Muscle layer of duodenum (tissue), 2 donors: Measurements from ENCODE around the gene TMCO4.

ENCODE experiments used
- H3K27ac ChIP-seq: one replicate; pipeline ENCODE4 v1.7.0; 2013; ENCODE audit warnings: mild to moderate bottlenecking, low read length
- H3K27me3 ChIP-seq: one replicate; pipeline ENCODE4 v1.7.0; 2013; ENCODE audit warnings: low read depth, mild to moderate bottlenecking, control low read depth, low read length
- H3K36me3 ChIP-seq, 2 donors: one replicate each; pipeline ENCODE4 v1.7.0; 2013; ENCODE audit warnings: low read length in 2 of 2, control low read depth in 1 of 2, mild to moderate bottlenecking in 1 of 2; ENCODE audit not compliant: insufficient read depth in 2 of 2, control insufficient read depth in 1 of 2
- H3K4me1 ChIP-seq, 2 donors: one replicate each; pipeline ENCODE4 v1.7.0; 2013; ENCODE audit warnings: low read length in 2 of 2, mild to moderate bottlenecking in 2 of 2, control low read depth in 1 of 2, moderate library complexity in 1 of 2; ENCODE audit not compliant: insufficient read depth in 2 of 2, control insufficient read depth in 1 of 2
- H3K4me3 ChIP-seq, 2 donors: one replicate each; pipeline ENCODE4 v1.7.0; 2013; ENCODE audit warnings: low read length in 2 of 2, low read depth in 1 of 2, mild to moderate bottlenecking in 1 of 2
- H3K9me3 ChIP-seq, 2 donors: one replicate each; pipeline ENCODE4 v1.7.0; 2013; ENCODE audit warnings: low read length in 2 of 2, control low read depth in 1 of 2, mild to moderate bottlenecking in 1 of 2; ENCODE audit not compliant: control insufficient read depth in 1 of 2
- donor health status: healthy.

TMCO4 gene

DNA sequence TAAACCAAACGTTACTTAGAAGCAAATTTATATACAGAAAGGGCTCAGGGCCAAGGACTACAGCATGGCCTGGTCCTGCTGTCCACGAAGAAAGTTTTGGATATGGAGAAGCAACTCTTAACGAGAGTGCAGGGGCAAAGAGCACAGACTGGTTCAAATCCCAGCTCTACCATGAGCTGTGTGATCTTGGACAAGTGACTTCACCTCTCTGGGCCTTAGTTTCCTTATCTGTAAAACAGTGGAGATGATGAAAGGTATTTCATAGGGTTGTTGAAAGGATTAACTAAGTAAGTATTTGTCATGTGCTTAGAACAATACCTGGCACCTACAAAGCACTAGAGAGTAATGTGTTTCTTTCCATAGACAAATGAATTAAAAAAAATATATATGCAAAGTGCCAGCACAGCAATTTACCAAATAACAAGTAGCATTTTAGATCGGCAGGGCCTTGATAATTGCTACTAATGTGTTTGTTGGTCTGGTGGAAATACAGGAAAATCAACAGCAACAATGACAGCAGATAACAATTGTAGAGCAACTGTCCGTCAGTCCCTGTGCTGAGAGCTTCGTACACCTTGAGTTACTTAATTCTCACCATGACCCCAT, 25.4 kb downstream of the TMCO4 start:
- Histone ChIP-seq H3K9me3 (peaks cover 0 to 2% of the 10 kb centered on the region in 2 donors), H3K4me3 (no peak overlapping the region), H3K27me3 (no peaks in the 10 kb centered on the region), H3K36me3 (peaks cover 36 to 65% of the 10 kb centered on the region in 2 donors), H3K27ac (no peak overlapping the region), H3K4me1 (no peaks in the 10 kb centered on the region)

DNA sequence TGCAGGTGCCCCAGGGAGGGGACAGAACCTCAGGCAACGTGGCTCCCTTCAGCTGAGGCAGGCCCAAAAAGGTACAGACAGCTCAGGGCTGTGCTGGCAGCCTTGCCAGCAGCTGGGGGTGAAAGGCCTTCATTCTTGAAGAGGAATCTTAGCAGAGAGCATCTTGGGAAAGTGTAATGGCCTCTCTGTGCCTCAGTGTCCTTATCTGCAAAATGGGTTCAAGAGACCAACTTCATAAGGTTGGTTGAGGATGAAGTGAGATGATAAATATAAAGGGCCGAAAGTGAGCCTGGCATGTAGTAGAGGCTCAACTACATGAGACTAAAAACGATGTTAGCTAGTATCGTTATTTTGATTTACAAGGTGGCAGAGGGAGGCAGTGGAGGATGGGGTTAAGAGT, 26.2 kb downstream of the TMCO4 start:
- Histone ChIP-seq H3K36me3 (peaks cover 31 to 63% of the 10 kb centered on the region in 2 donors), H3K27ac (no peak overlapping the region), H3K27me3 (no peaks in the 10 kb centered on the region), H3K4me1 (no peaks in the 10 kb centered on the region), H3K9me3 (peaks cover 0 to 2% of the 10 kb centered on the region in 2 donors), H3K4me3 (no peak overlapping the region)

DNA sequence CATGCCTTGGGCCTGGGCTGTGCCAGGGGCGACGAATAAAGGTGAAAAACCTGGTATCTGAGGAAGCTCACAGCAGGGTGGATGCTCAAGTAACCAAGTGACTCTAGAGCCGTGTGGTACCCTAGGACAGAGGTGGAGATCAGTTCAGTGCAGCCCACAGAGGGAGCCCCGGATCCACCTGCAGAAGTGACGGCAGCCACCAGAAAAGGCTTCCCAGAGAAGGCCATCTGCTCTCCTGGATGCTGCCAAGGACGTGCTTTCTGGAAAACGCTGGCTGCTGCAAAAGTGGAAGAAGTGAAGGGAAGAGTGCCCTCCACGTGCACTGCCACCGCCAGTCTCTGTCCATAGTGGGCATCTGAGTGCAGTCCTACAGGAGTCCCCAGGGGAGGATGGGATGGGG, 27.7 kb downstream of the TMCO4 start:
- H3K27me3 ChIP-seq: no peaks in the 10 kb centered on the region
- H3K4me1 ChIP-seq: no peaks in the 10 kb centered on the region
- H3K4me3 ChIP-seq: no peak overlapping the region
- no peak overlapping the region for H3K27ac ChIP-seq
- H3K9me3 ChIP-seq: peaks cover 0 to under 1% of the 10 kb centered on the region in 2 donors
- peaks cover 30 to 51% of the 10 kb centered on the region in 2 donors for H3K36me3 ChIP-seq

DNA sequence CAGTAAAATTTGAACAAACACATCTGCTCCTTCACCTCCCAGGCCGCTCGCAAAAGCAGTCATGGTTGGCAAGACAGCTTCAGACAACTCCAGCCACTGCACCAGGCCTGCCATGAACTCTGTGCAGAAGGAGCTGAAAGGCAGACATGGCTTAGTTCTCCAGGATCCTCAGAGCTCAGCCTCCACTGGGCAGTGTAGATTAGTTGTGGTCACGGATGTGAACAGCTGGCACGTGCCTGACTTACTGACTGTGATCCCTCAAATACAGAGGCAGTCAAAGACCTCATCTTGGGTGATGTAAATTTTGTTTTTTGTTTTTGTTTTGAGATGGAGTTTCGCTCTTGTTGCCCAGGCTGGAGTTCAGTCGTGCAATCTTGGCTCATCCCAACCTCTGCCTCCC, 28.4 kb downstream of the TMCO4 start:
- Histone ChIP-seq H3K4me3 (no peak overlapping the region), H3K4me1 (no peaks in the 10 kb centered on the region), H3K27ac (no peak overlapping the region), H3K36me3 (peaks cover 28 to 48% of the 10 kb centered on the region in 2 donors), H3K27me3 (no peaks in the 10 kb centered on the region), H3K9me3 (no peaks in the 10 kb centered on the region)

DNA sequence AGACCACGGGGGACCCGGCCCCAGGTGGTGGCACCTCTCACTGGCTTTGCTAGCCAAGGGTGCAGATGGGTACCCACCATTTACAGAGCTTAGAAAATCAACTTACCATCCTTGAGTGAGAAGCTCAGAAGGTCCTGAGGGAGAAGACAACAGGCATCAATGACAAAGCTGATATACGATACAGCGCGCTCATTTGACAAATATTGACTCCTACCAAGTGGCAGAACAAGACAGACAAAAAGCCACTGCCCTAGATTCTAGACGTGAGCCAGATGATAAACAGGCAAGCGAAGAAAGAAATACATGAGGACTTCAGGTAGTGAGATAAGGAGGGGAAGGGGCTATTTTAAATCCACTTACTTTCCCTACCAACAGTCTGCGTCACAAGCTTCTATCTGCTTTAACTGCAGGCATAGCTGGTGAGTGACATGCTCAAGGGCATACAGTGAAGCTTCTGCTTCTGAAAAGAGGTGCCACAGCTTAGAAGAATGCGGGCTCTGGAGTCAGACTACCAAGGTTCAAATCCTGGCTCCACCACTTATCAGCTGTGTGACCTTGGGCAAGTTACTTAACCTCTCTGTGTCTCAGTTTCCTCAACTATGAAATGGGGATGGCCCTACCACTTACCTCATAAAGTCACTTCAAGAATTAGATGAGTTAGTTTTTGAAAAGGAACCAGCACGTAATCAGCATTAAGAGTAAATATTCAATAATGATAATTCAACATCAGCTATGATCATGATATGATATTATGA, 29.1 kb downstream of the TMCO4 start:
- Histone ChIP-seq H3K27me3 (no peaks in the 10 kb centered on the region), H3K27ac (no peak overlapping the region), H3K9me3 (no peaks in the 10 kb centered on the region), H3K36me3 (peaks cover 25 to 41% of the 10 kb centered on the region in 2 donors), H3K4me1 (no peaks in the 10 kb centered on the region), H3K4me3 (no peak overlapping the region)

DNA sequence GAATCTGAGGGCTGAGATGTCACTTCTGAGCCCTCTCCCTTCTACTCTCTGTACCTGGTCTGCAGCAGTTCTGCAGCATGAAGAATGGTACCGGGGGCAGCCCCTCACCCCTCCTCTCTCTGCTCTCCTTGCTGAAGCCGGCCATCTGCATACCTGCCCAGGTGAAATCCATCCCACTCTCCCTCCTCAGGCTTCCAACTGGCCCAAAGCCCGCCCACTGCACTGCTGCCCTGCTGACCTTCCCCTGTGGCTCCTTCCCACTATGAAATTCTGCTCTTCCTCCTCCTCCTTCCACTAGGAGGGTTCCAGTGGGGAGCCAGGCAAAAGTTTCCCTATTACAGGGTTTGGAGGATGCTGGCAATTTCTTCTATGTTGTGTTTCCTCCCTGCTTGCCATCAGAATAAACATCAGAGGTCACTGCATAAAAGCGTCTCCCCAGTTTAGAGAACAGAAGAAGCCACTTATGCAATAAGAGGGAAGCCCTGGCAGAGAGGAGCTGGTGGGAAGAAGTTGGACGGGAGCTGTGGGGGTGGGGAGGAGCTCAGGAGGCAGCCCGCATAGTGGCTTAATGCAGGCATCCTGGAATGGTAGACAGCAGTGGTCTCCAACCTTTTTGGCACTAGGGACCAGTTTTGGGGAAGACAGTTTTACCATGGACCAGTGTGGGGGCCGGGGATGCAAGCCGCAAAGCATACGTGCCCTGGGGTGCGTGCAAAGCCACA, 30.3 kb downstream of the TMCO4 start:
- peaks cover 25 to 32% of the 10 kb centered on the region in 2 donors for H3K36me3 ChIP-seq
- H3K27ac ChIP-seq: no peak overlapping the region
- no peak overlapping the region for H3K4me3 ChIP-seq
- no peaks in the 10 kb centered on the region for H3K4me1 ChIP-seq
- H3K9me3 ChIP-seq: no peaks in the 10 kb centered on the region
- no peaks in the 10 kb centered on the region for H3K27me3 ChIP-seq

DNA sequence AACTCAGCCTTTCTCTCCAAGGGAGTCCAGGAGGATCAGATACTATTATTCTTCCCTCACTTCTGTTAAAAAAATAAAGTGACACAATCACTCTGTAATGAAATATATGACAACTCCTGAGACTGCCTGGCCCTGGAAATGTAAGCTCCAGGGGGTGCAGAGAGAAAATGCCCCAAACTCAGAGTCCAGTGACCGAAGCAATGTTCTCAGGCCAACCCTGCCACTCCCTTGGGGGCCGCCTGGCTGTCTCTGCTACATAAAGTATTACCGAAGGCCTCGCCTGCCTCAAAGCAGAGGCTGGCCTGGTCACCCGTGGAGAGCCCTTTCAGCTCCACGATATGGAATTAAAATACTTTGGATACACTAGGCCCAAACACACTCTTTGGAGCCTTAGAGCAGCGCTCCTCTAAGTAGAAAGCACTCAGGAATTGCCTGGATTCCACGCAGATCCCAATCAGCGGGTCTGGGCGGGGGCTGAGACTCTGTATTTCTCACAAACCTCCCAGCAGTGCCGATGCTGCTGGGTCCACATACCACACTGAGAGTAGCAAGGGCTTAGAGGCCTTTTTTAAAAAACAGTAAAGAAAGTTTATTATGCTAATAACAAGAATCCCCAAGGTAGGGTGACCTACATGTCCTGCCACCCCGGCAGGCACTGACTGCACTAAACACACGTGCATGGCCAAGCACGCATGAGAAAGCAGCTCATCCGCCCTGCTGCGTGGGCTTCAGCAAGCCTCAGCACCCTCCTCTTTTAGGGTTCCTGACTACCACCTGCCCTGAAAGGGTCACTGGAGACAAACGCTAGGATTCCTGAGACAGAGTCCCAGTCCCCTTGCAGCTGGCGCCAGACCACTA, 31.1 kb downstream of the TMCO4 start:
- Histone ChIP-seq H3K9me3 (no peaks in the 10 kb centered on the region), H3K27ac (no peak overlapping the region), H3K27me3 (no peaks in the 10 kb centered on the region), H3K4me3 (no peak overlapping the region), H3K36me3 (peaks cover 19 to 32% of the 10 kb centered on the region in 2 donors), H3K4me1 (no peaks in the 10 kb centered on the region)

DNA sequence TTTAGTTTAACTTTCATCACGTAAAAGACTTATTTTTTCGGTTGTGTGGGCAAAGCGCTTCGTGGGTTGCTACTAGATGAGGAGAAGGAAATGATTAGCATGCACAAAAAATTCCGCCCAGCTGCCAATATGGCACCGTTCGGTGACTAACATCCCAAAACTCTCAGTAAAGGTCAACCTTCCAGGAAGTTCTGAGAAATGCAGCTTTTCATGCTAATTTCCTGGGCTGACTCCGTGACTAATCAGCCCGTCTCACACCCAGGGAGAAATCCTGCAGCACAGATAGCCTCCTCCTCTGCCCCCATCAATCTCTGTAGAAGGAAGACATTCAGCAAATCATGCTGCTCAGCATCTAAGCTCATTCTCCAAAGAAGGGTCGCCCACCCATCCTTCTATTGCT, 34.1 kb downstream of the TMCO4 start:
- Histone ChIP-seq H3K4me1 (no peaks in the 10 kb centered on the region), H3K27me3 (no peaks in the 10 kb centered on the region), H3K4me3 (no peak overlapping the region), H3K36me3 (peaks cover 12 to 17% of the 10 kb centered on the region in 2 donors), H3K9me3 (no peaks in the 10 kb centered on the region), H3K27ac (peak overlapping the region; percentile 18)

DNA sequence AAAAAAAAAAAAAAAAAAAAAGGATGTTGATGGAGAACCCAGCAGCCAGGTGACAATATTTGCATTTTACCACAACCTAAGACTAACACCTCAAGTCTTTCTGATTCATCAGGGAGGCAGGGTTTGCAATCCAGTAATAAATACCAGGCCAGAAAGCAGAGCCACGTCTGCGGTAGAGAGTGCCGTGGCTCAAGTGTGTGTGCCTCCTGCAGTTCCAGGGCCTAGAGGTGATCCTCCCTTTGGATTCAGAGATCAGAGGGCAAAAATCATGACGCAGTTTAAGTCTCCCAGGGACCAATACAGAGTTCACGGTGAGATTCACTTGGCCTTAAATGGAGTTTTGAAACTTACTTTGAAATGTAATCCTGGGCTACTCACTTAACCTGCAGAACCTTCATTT, 34.9 kb downstream of the TMCO4 start:
- no peak overlapping the region for H3K4me3 ChIP-seq
- no peaks in the 10 kb centered on the region for H3K27me3 ChIP-seq
- H3K36me3 ChIP-seq: peaks cover 8 to 9% of the 10 kb centered on the region in 2 donors
- H3K4me1 ChIP-seq: no peaks in the 10 kb centered on the region
- peak overlapping the region; percentile 18 for H3K27ac ChIP-seq
- no peaks in the 10 kb centered on the region for H3K9me3 ChIP-seq

DNA sequence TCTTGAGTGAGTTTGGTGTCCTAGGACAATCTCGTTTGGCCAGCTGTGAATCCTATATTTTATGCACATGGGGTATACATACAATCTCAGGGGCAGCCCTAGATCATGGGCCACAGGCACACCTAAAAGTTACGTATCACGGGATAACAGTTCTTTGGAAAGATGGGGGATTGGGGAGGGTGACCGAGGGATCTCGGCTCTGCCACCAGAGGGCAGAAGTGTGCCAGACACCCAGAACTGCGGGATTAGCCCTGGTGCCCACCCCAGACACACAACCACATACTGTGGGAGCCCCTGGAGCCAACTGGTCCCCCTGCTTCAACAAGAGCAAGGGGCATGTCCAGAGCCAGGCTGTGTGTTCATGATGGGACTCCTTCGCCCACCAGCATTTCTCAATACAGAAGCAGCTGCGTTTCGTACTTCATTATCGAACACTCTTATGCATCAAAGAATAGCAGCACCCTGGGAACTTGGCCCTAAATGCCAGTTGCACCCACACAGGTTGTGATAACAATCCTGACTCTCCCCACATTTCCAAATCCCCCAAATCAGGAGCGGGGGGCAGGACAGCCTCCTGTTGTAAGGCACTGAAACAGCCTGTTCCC, 37.4 kb downstream of the TMCO4 start:
- no peak overlapping the region for H3K27ac ChIP-seq
- peaks cover 0 to 4% of the 10 kb centered on the region in 2 donors for H3K36me3 ChIP-seq
- no peaks in the 10 kb centered on the region for H3K27me3 ChIP-seq
- H3K4me1 ChIP-seq: no peaks in the 10 kb centered on the region
- no peak overlapping the region for H3K4me3 ChIP-seq
- H3K9me3 ChIP-seq: no peaks in the 10 kb centered on the region
